Measurements from ENCODE around the gene GLI2.

- TF ChIP-seq, protein P1, sequence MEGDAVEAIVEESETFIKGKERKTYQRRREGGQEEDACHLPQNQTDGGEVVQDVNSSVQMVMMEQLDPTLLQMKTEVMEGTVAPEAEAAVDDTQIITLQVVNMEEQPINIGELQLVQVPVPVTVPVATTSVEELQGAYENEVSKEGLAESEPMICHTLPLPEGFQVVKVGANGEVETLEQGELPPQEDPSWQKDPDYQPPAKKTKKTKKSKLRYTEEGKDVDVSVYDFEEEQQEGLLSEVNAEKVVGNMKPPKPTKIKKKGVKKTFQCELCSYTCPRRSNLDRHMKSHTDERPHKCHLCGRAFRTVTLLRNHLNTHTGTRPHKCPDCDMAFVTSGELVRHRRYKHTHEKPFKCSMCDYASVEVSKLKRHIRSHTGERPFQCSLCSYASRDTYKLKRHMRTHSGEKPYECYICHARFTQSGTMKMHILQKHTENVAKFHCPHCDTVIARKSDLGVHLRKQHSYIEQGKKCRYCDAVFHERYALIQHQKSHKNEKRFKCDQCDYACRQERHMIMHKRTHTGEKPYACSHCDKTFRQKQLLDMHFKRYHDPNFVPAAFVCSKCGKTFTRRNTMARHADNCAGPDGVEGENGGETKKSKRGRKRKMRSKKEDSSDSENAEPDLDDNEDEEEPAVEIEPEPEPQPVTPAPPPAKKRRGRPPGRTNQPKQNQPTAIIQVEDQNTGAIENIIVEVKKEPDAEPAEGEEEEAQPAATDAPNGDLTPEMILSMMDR (conservative IDR thresholded peaks at IDR 0.05; ENCODE audit: low read depth, low read length), result no peak
- no peak for TF ChIP-seq EZH2 (IDR thresholded peaks at IDR 0.05; ENCODE audit: low read length, unreplicated experiment)
Observed at GRCh38 chr2:120750488-120751210, 15.0 kb downstream of the GLI2 start.

All from PC-3 (cell line).